OCI-M2 (cell line): ENCODE measurements around the gene CYP46A1.

Experiments
- DNase-seq: peaks from one replicate; lab custom pipeline; 2025; ENCODE audit not compliant: unreplicated experiment; lab: John Stamatoyannopoulos, UW

Gene CYP46A1

GRCh38 chr14:99686557-99687283 is 2.6 kb downstream of the CYP46A1 start:
- no peak for DNase-seq

GRCh38 chr14:99687284-99688209 is 3.4 kb downstream of the CYP46A1 start:
- DNase-seq: no peak

GRCh38 chr14:99688210-99688581 is 4.1 kb downstream of the CYP46A1 start:
- no peak for DNase-seq

GRCh38 chr14:99688629-99689028 is 4.5 kb downstream of the CYP46A1 start:
- no peak for DNase-seq

- no peak for DNase-seq
Observed at GRCh38 chr14:99689266-99690236, 5.5 kb downstream of the CYP46A1 start.

- no peak for DNase-seq
Observed at GRCh38 chr14:99690636-99691035, 6.5 kb downstream of the CYP46A1 start.

GRCh38 chr14:99691111-99691885 is 7.2 kb downstream of the CYP46A1 start:
- DNase-seq: no peak

GRCh38 chr14:99693918-99694317 is 9.8 kb downstream of the CYP46A1 start:
- DNase-seq: no peak

GRCh38 chr14:99696929-99697328 is 12.8 kb downstream of the CYP46A1 start:
- no peak for DNase-seq

- DNase-seq: no peak
Observed at GRCh38 chr14:99698236-99698635, 14.1 kb downstream of the CYP46A1 start.

GRCh38 chr14:99698642-99699041 is 14.5 kb downstream of the CYP46A1 start:
- no peak for DNase-seq

- DNase-seq: no peak
Observed at GRCh38 chr14:99699085-99699760, 15.1 kb downstream of the CYP46A1 start.

- no peak for DNase-seq
Observed at GRCh38 chr14:99699861-99700260, 15.8 kb downstream of the CYP46A1 start.

- no peak for DNase-seq
Observed at GRCh38 chr14:99700379-99700778, 16.3 kb downstream of the CYP46A1 start.

- no peak for DNase-seq
Observed at GRCh38 chr14:99701260-99701659, 17.2 kb downstream of the CYP46A1 start.

- no peak for DNase-seq
Observed at GRCh38 chr14:99702115-99702514, 18.0 kb downstream of the CYP46A1 start.

- no peak for DNase-seq
Observed at GRCh38 chr14:99703381-99703780, 19.3 kb downstream of the CYP46A1 start.

- no peak for DNase-seq
Observed at GRCh38 chr14:99704037-99704436, 19.9 kb downstream of the CYP46A1 start.

GRCh38 chr14:99706107-99706900 is 22.2 kb downstream of the CYP46A1 start:
- DNase-seq: no peak
